OCI-LY1 (cell line): ENCODE results near the gene MCAT.

Experiments used
- CTCF ChIP-seq: fragments of 200-600 bp; sonication (generic), shearing (Covaris generic); IDR thresholded peaks from 2 replicates; pipeline ENCODE4 v1.5.1; 2017; ENCODE audit warnings: mild to moderate bottlenecking, antibody characterized with exemption, low read length, moderate library complexity, mixed read lengths
- EZH2 ChIP-seq: fragments of 200-600 bp; sonication (generic), shearing (Covaris generic); IDR thresholded peaks from 2 replicates; pipeline ENCODE4 v1.8.0; 2017; ENCODE audit warnings: borderline replicate concordance, mixed run types, mild to moderate bottlenecking, antibody characterized with exemption, low read length, moderate library complexity, mixed read lengths

- TF ChIP-seq CTCF (no peak), EZH2 (no peak)
Observed at GRCh38 chr22:43148581-43148980, 5.4 kb upstream of the MCAT start.
